HG02870 (cell line): ENCODE measurements around the gene ACSF2.
"Not testable (repeated sequence)": the region's sequence is repeated elsewhere in the genome, so short reads cannot be mapped to it uniquely, and the experiment has no call there.

Experiments
- ATAC-seq: cut with Tn5 transposase; IDR thresholded peaks from one replicate; pipeline ENCODE4 v1.9.1; 2021; ENCODE audit warnings: mild to moderate bottlenecking, moderate library complexity; ENCODE audit not compliant: unreplicated experiment

Gene ACSF2

GRCh38 chr17:50406578-50406977 lies 19.4 kb upstream of the ACSF2 start:
- no peak for ATAC-seq

GRCh38 chr17:50407921-50408320 lies 18.1 kb upstream of the ACSF2 start:
- ATAC-seq = no peak

GRCh38 chr17:50412188-50412732 lies 13.8 kb upstream of the ACSF2 start:
- no peak for ATAC-seq

- ATAC-seq = no peak
Observed at GRCh38 chr17:50414808-50415207, 11.2 kb upstream of the ACSF2 start.

GRCh38 chr17:50419577-50419976 lies 6.4 kb upstream of the ACSF2 start:
- ATAC-seq = not testable (repeated sequence)

- no peak for ATAC-seq
Observed at GRCh38 chr17:50420419-50421112, 5.5 kb upstream of the ACSF2 start.

- no peak for ATAC-seq
Observed at GRCh38 chr17:50421308-50422051, 4.5 kb upstream of the ACSF2 start.

- no peak for ATAC-seq
Observed at GRCh38 chr17:50422738-50423137, 3.3 kb upstream of the ACSF2 start.

- no peak for ATAC-seq
Observed at GRCh38 chr17:50423553-50424159, 2.4 kb upstream of the ACSF2 start.

- ATAC-seq = no peak
Observed at GRCh38 chr17:50424246-50424995, 1.6 kb upstream of the ACSF2 start.

GRCh38 chr17:50424996-50425681 lies 879 bp upstream of the ACSF2 start:
- no peak for ATAC-seq

- no peak for ATAC-seq
Observed at GRCh38 chr17:50426472-50426782, 409 bp downstream of the ACSF2 start.

- no peak for ATAC-seq
Observed at GRCh38 chr17:50426814-50427787, 1.1 kb downstream of the ACSF2 start.

- not testable (repeated sequence) for ATAC-seq
Observed at GRCh38 chr17:50428126-50428525, 2.1 kb downstream of the ACSF2 start.

- ATAC-seq = no peak
Observed at GRCh38 chr17:50428831-50429424, 2.9 kb downstream of the ACSF2 start.

- ATAC-seq = no peak
Observed at GRCh38 chr17:50429793-50430192, 3.8 kb downstream of the ACSF2 start.

- no peak for ATAC-seq
Observed at GRCh38 chr17:50430821-50431618, 5.0 kb downstream of the ACSF2 start.

GRCh38 chr17:50432125-50432762 lies 6.2 kb downstream of the ACSF2 start:
- no peak for ATAC-seq
